Ishikawa (cell line): ENCODE data around the gene TIE1.

ENCODE experiments used
- CEBPB ChIP-seq: IDR thresholded peaks from 2 replicates; pipeline ENCODE4 v1.6.1; 2012
- CREB1 ChIP-seq: IDR thresholded peaks from 2 replicates; pipeline ENCODE4 v1.6.1; 2012; ENCODE audit warnings: low read depth
- EGR1 ChIP-seq: IDR thresholded peaks from 2 replicates; pipeline ENCODE4 v1.6.1; 2012
- EP300 ChIP-seq: IDR thresholded peaks from 2 replicates; pipeline ENCODE4 v1.6.1; 2012; ENCODE audit warnings: borderline replicate concordance
- FOXM1 ChIP-seq: IDR thresholded peaks from 2 replicates; pipeline ENCODE4 v1.6.1; 2012; ENCODE audit warnings: low read depth, borderline replicate concordance
- MAX ChIP-seq: IDR thresholded peaks from 2 replicates; pipeline ENCODE4 v1.6.1; 2012
- NFIC ChIP-seq: IDR thresholded peaks from 2 replicates; pipeline ENCODE4 v1.6.1; 2012
- RAD21 ChIP-seq: IDR thresholded peaks from 2 replicates; pipeline ENCODE4 v1.6.1; 2012; ENCODE audit warnings: low read depth
- TAF1 ChIP-seq: IDR thresholded peaks from 2 replicates; pipeline ENCODE4 v1.6.1; 2012; ENCODE audit warnings: low read depth, mild to moderate bottlenecking
- TCF12 ChIP-seq: IDR thresholded peaks from 2 replicates; pipeline ENCODE4 v1.6.1; 2012; ENCODE audit warnings: low read depth
- TEAD4 ChIP-seq: IDR thresholded peaks from 2 replicates; pipeline ENCODE4 v1.6.1; 2012
- USF1 ChIP-seq: IDR thresholded peaks from 2 replicates; pipeline ENCODE4 v1.6.1; 2012
- YY1 ChIP-seq: IDR thresholded peaks from 2 replicates; pipeline ENCODE4 v1.6.1; 2012; ENCODE audit warnings: low read depth
- ZBTB7A ChIP-seq: IDR thresholded peaks from 2 replicates; pipeline ENCODE4 v1.6.1; 2012; ENCODE audit warnings: low read depth
- TF ChIP-seq, protein P1 (sequence below): IDR thresholded peaks from 2 replicates; pipeline ENCODE4 v1.6.1; 2012; ENCODE audit warnings: low read depth, mild to moderate bottlenecking

The TIE1 gene

DNA sequence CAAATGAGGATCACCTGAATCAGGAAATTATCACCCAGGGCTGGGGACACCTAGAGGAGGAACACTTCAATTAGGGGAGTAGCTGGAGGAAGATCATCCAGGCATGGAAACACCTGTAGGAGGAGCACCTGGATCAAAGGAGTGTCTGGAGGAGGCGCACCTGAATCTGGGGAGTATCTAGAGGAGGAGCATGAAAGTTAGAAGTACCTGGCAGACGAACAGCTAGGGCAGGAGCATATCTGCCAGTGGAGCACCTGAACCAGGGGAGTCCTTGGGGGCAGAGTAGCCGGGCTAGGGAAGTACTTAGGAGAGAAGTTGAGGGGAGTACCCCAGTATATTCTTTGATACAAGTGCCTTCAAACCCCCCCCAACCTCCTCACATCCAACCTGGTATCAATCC, 16.7 kb upstream of the TIE1 start:
- TF ChIP-seq CEBPB, result no peak
- TF ChIP-seq ZBTB7A, result no peak
- TF ChIP-seq FOXM1, result no peak
- TF ChIP-seq EP300, result no peak
- TF ChIP-seq NFIC, result no peak
- no peak for TF ChIP-seq TAF1
- TF ChIP-seq TCF12, result no peak

- no peak for TF ChIP-seq TEAD4
- TF ChIP-seq USF1, result no peak
- TF ChIP-seq ZBTB7A, result no peak
- no peak for TF ChIP-seq EP300
- TF ChIP-seq NFIC, result no peak
- no peak for TF ChIP-seq RAD21
- TF ChIP-seq, protein P1, sequence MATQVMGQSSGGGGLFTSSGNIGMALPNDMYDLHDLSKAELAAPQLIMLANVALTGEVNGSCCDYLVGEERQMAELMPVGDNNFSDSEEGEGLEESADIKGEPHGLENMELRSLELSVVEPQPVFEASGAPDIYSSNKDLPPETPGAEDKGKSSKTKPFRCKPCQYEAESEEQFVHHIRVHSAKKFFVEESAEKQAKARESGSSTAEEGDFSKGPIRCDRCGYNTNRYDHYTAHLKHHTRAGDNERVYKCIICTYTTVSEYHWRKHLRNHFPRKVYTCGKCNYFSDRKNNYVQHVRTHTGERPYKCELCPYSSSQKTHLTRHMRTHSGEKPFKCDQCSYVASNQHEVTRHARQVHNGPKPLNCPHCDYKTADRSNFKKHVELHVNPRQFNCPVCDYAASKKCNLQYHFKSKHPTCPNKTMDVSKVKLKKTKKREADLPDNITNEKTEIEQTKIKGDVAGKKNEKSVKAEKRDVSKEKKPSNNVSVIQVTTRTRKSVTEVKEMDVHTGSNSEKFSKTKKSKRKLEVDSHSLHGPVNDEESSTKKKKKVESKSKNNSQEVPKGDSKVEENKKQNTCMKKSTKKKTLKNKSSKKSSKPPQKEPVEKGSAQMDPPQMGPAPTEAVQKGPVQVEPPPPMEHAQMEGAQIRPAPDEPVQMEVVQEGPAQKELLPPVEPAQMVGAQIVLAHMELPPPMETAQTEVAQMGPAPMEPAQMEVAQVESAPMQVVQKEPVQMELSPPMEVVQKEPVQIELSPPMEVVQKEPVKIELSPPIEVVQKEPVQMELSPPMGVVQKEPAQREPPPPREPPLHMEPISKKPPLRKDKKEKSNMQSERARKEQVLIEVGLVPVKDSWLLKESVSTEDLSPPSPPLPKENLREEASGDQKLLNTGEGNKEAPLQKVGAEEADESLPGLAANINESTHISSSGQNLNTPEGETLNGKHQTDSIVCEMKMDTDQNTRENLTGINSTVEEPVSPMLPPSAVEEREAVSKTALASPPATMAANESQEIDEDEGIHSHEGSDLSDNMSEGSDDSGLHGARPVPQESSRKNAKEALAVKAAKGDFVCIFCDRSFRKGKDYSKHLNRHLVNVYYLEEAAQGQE, result no peak
- no peak for TF ChIP-seq CREB1
- TF ChIP-seq TAF1, result no peak
- TF ChIP-seq FOXM1, result no peak
- TF ChIP-seq CEBPB, result no peak
- TF ChIP-seq EGR1, result no peak
- no peak for TF ChIP-seq YY1
- TF ChIP-seq TCF12, result no peak
Observed at GRCh38 chr1:43284546-43285110, 16.2 kb upstream of the TIE1 start.

DNA sequence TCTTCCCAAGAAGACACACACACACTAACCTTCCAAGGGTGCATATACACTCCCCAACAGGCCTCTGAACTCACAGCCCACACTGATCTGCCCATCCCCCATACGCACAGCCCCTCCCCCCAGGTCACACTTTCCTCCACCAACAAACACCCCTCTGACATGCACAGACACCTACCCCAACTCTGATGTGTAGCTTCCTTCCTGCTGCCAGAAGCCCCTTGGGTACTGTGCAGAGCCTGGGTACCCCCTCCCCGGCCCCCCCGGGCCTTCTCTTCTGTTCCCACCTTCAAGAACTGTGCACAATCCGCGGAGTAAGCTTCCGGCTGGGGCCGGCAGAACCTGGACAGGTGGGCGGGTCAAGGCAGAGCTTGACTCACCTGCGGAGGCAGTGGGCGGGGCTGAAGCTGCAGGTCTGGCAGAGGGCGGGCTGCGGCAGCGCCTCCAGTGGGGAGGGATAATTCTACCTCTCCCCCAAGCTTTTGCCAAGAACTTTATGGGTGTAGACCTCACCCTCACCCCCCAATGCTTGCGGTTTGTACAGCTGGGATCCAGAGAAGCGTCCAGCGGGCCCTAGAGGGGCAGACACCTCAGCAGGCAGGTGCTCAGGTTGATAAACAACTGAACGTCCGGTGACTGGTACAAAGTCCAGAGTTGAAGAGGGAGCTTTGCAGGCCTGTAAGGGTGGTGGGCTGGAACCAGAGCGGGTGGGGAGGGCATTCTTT, 15.4 kb upstream of the TIE1 start, which contains the start of gene C1orf210:
Gene C1orf210, minus strand, starts transcription at position 313 of the 722 bp plus-strand sequence. CDS start 2,311 bp downstream, outside the sequence.
- 0 out of 2 replicates have a peak, but pooled peaks have one; percentile 36 for TF ChIP-seq MAX
- TF ChIP-seq NFIC, result no peak; the same call in 1 of the 2 replicates
- TF ChIP-seq, protein P1, result no peak
- TF ChIP-seq ZBTB7A, result peak; percentile 71; the same call in 1 of the 2 replicates
- TF ChIP-seq EP300, result peak; percentile 54; the same call in 1 of the 2 replicates
- no peak for TF ChIP-seq USF1
- 0 out of 2 replicates have a peak, but pooled peaks have one; percentile 31 for TF ChIP-seq TCF12
- TF ChIP-seq TEAD4, result no peak
- 0 out of 2 replicates have a peak, but pooled peaks have one; percentile 15 for TF ChIP-seq YY1
- no peak; the same call in 1 of the 2 replicates for TF ChIP-seq EGR1
- peak; percentile 60 for TF ChIP-seq TAF1
- 0 out of 2 replicates have a peak, but pooled peaks have one; percentile 23 for TF ChIP-seq CREB1
- peak; percentile 29 for TF ChIP-seq RAD21
- TF ChIP-seq CEBPB, result no peak
- TF ChIP-seq FOXM1, result no peak

- no peak for TF ChIP-seq ZBTB7A
- TF ChIP-seq TCF12, result no peak
- TF ChIP-seq, protein P1, result no peak
Observed at GRCh38 chr1:43286115-43286514, 14.7 kb upstream of the TIE1 start.
